Neural cell (in vitro differentiated cells): ENCODE data around the gene KIF4A.

Source experiments
- EP300 ChIP-seq: fragments of 450-650 bp; conservative IDR thresholded peaks from 2 replicates; pipeline ENCODE4 v1.6.1; 2014; ENCODE audit warnings: antibody characterized with exemption, mild to moderate bottlenecking, moderate library complexity; ENCODE audit not compliant: poor library complexity, severe bottlenecking
- EZH2 ChIP-seq: fragments of 200-600, 300-800 bp; shearing (Covaris generic), sonication (generic); IDR thresholded peaks from 2 replicates; pipeline ENCODE4 v1.6.1; 2014; ENCODE audit warnings: antibody characterized with exemption, low read length, borderline replicate concordance, mild to moderate bottlenecking; ENCODE audit not compliant: insufficient read depth, poor library complexity, severe bottlenecking
- MXI1 ChIP-seq: fragments of 450-650 bp; conservative IDR thresholded peaks from 2 replicates; pipeline ENCODE4 v1.6.1; 2014; ENCODE audit warnings: antibody characterized with exemption, mild to moderate bottlenecking; ENCODE audit not compliant: poor library complexity, severe bottlenecking
- SMC3 ChIP-seq: fragments of 450-650 bp; conservative IDR thresholded peaks from 2 replicates; pipeline ENCODE4 v1.6.1; 2014; ENCODE audit warnings: antibody characterized with exemption, mild to moderate bottlenecking, moderate library complexity; ENCODE audit not compliant: poor library complexity
- TF ChIP-seq, protein P1 (sequence below): fragments of 450-650 bp; IDR thresholded peaks from 2 replicates; pipeline ENCODE4 v1.5.1; 2014; ENCODE audit warnings: antibody characterized with exemption, mild to moderate bottlenecking, moderate library complexity; ENCODE audit not compliant: poor library complexity, severe bottlenecking
- TF ChIP-seq, protein P2 (sequence below): IDR thresholded peaks from 2 replicates; pipeline ENCODE4 v1.6.1; 2012; ENCODE audit warnings: borderline replicate concordance

DNA sequence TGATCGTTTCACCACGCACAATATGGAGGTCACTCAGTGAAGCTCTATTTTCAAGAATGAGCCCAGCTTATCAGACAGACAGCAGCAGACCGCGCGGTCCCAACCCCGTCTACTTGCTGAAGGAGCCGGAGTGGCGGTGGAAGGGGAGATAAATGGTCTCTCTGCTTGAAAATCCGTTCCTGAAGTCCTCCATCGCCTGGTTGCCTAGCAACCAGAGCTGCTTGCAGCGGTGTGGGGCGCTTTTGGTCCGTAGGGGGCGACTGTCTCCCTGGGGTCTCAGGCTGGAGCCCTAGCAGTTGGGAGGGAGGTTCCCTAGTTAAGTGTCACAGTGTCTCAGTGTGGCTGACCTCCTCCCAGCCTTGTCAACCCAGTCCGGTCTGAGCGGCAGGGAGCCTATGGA lies 146.4 kb downstream of the KIF4A start:
- TF ChIP-seq, protein P1, sequence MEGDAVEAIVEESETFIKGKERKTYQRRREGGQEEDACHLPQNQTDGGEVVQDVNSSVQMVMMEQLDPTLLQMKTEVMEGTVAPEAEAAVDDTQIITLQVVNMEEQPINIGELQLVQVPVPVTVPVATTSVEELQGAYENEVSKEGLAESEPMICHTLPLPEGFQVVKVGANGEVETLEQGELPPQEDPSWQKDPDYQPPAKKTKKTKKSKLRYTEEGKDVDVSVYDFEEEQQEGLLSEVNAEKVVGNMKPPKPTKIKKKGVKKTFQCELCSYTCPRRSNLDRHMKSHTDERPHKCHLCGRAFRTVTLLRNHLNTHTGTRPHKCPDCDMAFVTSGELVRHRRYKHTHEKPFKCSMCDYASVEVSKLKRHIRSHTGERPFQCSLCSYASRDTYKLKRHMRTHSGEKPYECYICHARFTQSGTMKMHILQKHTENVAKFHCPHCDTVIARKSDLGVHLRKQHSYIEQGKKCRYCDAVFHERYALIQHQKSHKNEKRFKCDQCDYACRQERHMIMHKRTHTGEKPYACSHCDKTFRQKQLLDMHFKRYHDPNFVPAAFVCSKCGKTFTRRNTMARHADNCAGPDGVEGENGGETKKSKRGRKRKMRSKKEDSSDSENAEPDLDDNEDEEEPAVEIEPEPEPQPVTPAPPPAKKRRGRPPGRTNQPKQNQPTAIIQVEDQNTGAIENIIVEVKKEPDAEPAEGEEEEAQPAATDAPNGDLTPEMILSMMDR, result peak; percentile 66
- TF ChIP-seq EP300 (peak; percentile 25), SMC3 (peak; percentile 23), MXI1 (no peak), EZH2 (no peak)
- TF ChIP-seq, protein P2, sequence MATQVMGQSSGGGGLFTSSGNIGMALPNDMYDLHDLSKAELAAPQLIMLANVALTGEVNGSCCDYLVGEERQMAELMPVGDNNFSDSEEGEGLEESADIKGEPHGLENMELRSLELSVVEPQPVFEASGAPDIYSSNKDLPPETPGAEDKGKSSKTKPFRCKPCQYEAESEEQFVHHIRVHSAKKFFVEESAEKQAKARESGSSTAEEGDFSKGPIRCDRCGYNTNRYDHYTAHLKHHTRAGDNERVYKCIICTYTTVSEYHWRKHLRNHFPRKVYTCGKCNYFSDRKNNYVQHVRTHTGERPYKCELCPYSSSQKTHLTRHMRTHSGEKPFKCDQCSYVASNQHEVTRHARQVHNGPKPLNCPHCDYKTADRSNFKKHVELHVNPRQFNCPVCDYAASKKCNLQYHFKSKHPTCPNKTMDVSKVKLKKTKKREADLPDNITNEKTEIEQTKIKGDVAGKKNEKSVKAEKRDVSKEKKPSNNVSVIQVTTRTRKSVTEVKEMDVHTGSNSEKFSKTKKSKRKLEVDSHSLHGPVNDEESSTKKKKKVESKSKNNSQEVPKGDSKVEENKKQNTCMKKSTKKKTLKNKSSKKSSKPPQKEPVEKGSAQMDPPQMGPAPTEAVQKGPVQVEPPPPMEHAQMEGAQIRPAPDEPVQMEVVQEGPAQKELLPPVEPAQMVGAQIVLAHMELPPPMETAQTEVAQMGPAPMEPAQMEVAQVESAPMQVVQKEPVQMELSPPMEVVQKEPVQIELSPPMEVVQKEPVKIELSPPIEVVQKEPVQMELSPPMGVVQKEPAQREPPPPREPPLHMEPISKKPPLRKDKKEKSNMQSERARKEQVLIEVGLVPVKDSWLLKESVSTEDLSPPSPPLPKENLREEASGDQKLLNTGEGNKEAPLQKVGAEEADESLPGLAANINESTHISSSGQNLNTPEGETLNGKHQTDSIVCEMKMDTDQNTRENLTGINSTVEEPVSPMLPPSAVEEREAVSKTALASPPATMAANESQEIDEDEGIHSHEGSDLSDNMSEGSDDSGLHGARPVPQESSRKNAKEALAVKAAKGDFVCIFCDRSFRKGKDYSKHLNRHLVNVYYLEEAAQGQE, result no peak
